Uterus (tissue), 2 donors: ENCODE measurements around the gene PTPN14.

Source experiments
- CTCF ChIP-seq, 4 experiments: fragments of 200-600 bp in 2 of 4; fragments of 450-650 bp in 2 of 4; sonication (generic) in 2 of 4; IDR thresholded peaks; one replicate each; pipeline ENCODE4 v1.5.1; 2016 to 2019; ENCODE audit warnings: antibody characterized with exemption in 4 of 4, mild to moderate bottlenecking in 2 of 4, moderate library complexity in 1 of 4
- POLR2A ChIP-seq, 2 donors: fragments of 450-650 bp; IDR thresholded peaks; one replicate each; pipeline ENCODE4 v1.6.1; 2016; ENCODE audit warnings: antibody characterized with exemption in 2 of 2, mild to moderate bottlenecking in 1 of 2, moderate library complexity in 1 of 2

GRCh38 chr1:214329470-214330220 lies 221.8 kb downstream of the PTPN14 start:
- TF ChIP-seq CTCF (IDR thresholded peaks at IDR 0.05) (no peak), POLR2A (IDR thresholded peaks at IDR 0.05) (no peak)
